ENCODE data around the gene FOXJ3. TPM values are rescaled to one million over a fixed set of nuclear protein-coding genes. Genes with fewer than 3 reads are reported as not detected.

Gene FOXJ3
- total RNA-seq, 1 donor from 2014 or later: 45.0 TPM

- peaks cover 11% of the 10 kb centered on the region for H3K4me1 Mint-ChIP-seq (ENCODE audit: low read depth, unreplicated experiment)
- DNase-seq: no peak
- H3K27ac Mint-ChIP-seq (ENCODE audit: unreplicated experiment): no peak overlapping the region
Observed at GRCh38 chr1:42143896-42144710, 190.9 kb downstream of the FOXJ3 start.

GRCh38 chr1:42142894-42143675 is 191.9 kb downstream of the FOXJ3 start:
- no peak for DNase-seq
- no peaks in the 10 kb centered on the region for H3K27me3 Mint-ChIP-seq (ENCODE audit: unreplicated experiment)

More at GRCh38 chr1:42143896-42144710, 190.9 kb downstream of the FOXJ3 start:
- Mint-ChIP-seq H3K36me3 (ENCODE audit: unreplicated experiment) (no peaks in the 10 kb centered on the region), H3K27me3 (ENCODE audit: unreplicated experiment) (no peaks in the 10 kb centered on the region), H3K4me3 (ENCODE audit: unreplicated experiment) (no peak overlapping the region), H3K9me3 (ENCODE audit: unreplicated experiment) (no peaks in the 10 kb centered on the region)
- TF ChIP-seq, protein P1, sequence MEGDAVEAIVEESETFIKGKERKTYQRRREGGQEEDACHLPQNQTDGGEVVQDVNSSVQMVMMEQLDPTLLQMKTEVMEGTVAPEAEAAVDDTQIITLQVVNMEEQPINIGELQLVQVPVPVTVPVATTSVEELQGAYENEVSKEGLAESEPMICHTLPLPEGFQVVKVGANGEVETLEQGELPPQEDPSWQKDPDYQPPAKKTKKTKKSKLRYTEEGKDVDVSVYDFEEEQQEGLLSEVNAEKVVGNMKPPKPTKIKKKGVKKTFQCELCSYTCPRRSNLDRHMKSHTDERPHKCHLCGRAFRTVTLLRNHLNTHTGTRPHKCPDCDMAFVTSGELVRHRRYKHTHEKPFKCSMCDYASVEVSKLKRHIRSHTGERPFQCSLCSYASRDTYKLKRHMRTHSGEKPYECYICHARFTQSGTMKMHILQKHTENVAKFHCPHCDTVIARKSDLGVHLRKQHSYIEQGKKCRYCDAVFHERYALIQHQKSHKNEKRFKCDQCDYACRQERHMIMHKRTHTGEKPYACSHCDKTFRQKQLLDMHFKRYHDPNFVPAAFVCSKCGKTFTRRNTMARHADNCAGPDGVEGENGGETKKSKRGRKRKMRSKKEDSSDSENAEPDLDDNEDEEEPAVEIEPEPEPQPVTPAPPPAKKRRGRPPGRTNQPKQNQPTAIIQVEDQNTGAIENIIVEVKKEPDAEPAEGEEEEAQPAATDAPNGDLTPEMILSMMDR (IDR thresholded peaks at IDR 0.05; ENCODE audit: partially characterized antibody, unreplicated experiment): no peak

DNA sequence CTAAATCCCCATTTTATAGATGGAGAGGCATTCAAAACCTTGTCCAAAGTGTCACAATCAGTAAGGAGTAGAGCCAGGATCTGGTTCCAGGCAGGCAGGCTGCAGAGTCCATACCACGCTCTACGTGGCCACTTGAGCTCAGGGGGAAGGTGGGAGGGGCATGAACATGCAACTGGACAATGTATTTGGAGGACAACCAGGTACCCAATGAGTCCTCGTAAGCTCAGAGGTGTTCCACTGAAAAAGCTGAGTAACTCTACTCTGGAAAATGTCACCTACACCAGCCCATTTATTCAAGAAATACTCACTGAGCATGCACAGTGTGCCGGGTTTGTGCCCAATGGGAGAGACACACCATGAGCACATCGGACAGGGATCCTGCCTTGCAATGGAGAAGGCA is 193.1 kb downstream of the FOXJ3 start:
- H3K4me3 Mint-ChIP-seq (ENCODE audit: unreplicated experiment): no peak overlapping the region
- H3K9me3 Mint-ChIP-seq (ENCODE audit: unreplicated experiment): no peaks in the 10 kb centered on the region
- H3K27me3 Mint-ChIP-seq (ENCODE audit: unreplicated experiment): peaks cover 3% of the 10 kb centered on the region
- no peaks in the 10 kb centered on the region for H3K36me3 Mint-ChIP-seq (ENCODE audit: unreplicated experiment)
- no peak overlapping the region for H3K27ac Mint-ChIP-seq (ENCODE audit: unreplicated experiment)
- DNase-seq: no peak
- TF ChIP-seq, protein P1 (IDR thresholded peaks at IDR 0.05; ENCODE audit: partially characterized antibody, unreplicated experiment): no peak
- peaks cover 20% of the 10 kb centered on the region for H3K4me1 Mint-ChIP-seq (ENCODE audit: low read depth, unreplicated experiment)

More at GRCh38 chr1:42142894-42143675, 191.9 kb downstream of the FOXJ3 start:
- Mint-ChIP-seq H3K27ac (ENCODE audit: unreplicated experiment) (no peak overlapping the region), H3K4me1 (ENCODE audit: low read depth, unreplicated experiment) (peaks cover 13% of the 10 kb centered on the region), H3K4me3 (ENCODE audit: unreplicated experiment) (no peak overlapping the region), H3K9me3 (ENCODE audit: unreplicated experiment) (no peaks in the 10 kb centered on the region), H3K36me3 (ENCODE audit: unreplicated experiment) (no peaks in the 10 kb centered on the region)
- TF ChIP-seq, protein P1 (IDR thresholded peaks at IDR 0.05; ENCODE audit: partially characterized antibody, unreplicated experiment): no peak

GRCh38 chr1:42140191-42140590 is 194.8 kb downstream of the FOXJ3 start:
- H3K4me1 Mint-ChIP-seq (ENCODE audit: low read depth, unreplicated experiment): peaks cover 18% of the 10 kb centered on the region
- no peak overlapping the region for H3K4me3 Mint-ChIP-seq (ENCODE audit: unreplicated experiment)
- DNase-seq: no peak
- TF ChIP-seq, protein P1 (IDR thresholded peaks at IDR 0.05; ENCODE audit: partially characterized antibody, unreplicated experiment): no peak
- H3K27me3 Mint-ChIP-seq (ENCODE audit: unreplicated experiment): peaks cover 4% of the 10 kb centered on the region
- no peaks in the 10 kb centered on the region for H3K9me3 Mint-ChIP-seq (ENCODE audit: unreplicated experiment)
- H3K36me3 Mint-ChIP-seq (ENCODE audit: unreplicated experiment): no peaks in the 10 kb centered on the region
- H3K27ac Mint-ChIP-seq (ENCODE audit: unreplicated experiment): no peak overlapping the region
